ENCODE measurements around the gene PPP1CB.

DNA sequence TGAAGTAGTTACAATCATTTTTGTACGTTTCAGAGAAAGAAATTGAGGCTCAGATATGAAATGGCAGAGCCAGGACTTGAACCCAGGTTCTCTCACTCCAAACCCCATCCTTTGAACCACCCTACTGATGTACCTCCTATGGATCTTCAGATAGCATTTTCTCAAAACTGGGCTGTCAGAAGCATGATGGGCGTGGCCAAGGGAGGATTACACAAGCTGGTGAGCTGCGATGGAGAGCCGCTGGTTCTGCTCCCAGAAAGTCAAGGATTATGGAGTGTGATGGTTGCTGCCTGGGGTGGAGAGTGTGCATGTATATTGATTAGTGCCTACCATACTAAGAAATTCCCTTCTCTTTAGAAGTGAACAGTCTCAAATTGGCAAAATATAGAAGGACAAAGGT lies 47.0 kb upstream of the PPP1CB start:
- TF ChIP-seq CTCF (IDR thresholded peaks at IDR 0.05) (no peak), POLR2AphosphoS5 (IDR thresholded peaks at IDR 0.05) (no peak), EP300 (IDR thresholded peaks at IDR 0.05) (no peak), POLR2A (IDR thresholded peaks at IDR 0.05) (no peak)
